Activated CD4-positive, alpha-beta memory T cell treated with anti-CD3 and anti-CD28 coated beads for 36 hours (primary cell): ENCODE results near the gene SLC36A3. TPM values are rescaled to one million over a fixed set of nuclear protein-coding genes. Genes with fewer than 3 reads are reported as not detected.

ENCODE experiments used
- CTCF ChIA-PET: fragments of 350-600 bp; sonication (Branson Sonifier 250); formaldehyde crosslinking; loops from one replicate; lab custom pipeline; 2021; ENCODE audit warnings: antibody characterized with exemption, inconsistent platforms; lab: Charles Lee
- POLR2A ChIA-PET: fragments of 350-600 bp; sonication (Branson Sonifier 250); formaldehyde crosslinking; loops from one replicate; lab custom pipeline; 2021; ENCODE audit warnings: antibody characterized with exemption; lab: Charles Lee
- DNase-seq: peaks from one replicate; pipeline ENCODE4 v3.0.0-alpha.2; 2020
- H3K27ac Mint-ChIP-seq: one replicate; pipeline ENCODE4 v1.8.0; 2021; ENCODE audit warnings: mixed read lengths
- H3K27me3 Mint-ChIP-seq: one replicate; pipeline ENCODE4 v1.8.0; 2021; ENCODE audit warnings: mixed read lengths
- H3K36me3 Mint-ChIP-seq: one replicate; pipeline ENCODE4 v1.8.0; 2021; ENCODE audit warnings: mixed read lengths
- H3K4me1 Mint-ChIP-seq: one replicate; pipeline ENCODE4 v1.8.0; 2021; ENCODE audit warnings: low read depth, mixed read lengths
- H3K4me3 Mint-ChIP-seq: one replicate; pipeline ENCODE4 v1.8.0; 2021; ENCODE audit warnings: mild to moderate bottlenecking, mixed read lengths
- H3K9me3 Mint-ChIP-seq: one replicate; pipeline ENCODE4 v1.8.0; 2021; ENCODE audit warnings: mixed read lengths
- intact Hi-C: fragments of 100-400 bp; cut with micrococcal nuclease; formaldehyde crosslinking; loops from one replicate; pipeline ENCODE4 v1.15.1; 2023
- total RNA-seq, 2 experiments: library from RNA; stranded (reverse); gene quantifications; one replicate each; pipeline ENCODE4 v1.2.3, GENCODE V29; 2021

The SLC36A3 gene
- total RNA-seq, 2 experiments from 2014 or later, result not detected

DNA sequence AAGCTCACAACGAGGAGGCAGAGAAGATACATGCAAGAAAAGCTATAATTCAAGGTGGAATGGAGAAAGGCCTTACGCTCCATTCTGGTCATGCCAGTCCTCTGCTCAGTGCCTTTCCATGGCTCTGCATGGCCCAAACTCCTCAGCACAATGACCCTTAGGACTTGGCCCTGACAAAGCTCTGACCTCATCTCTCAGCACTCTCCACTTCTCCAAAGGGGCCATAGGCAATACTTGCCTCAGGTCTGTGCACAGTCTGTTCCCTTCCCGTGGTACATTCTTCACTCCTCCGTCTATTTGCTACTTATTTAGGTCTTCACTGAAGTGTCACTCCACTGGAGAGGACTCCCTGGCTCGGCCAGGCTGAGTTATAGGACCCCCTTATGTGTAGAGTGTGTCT, 24.7 kb downstream of the SLC36A3 start:
- Mint-ChIP-seq H3K9me3 (no peaks in the 10 kb centered on the region), H3K36me3 (no peaks in the 10 kb centered on the region), H3K4me3 (no peak overlapping the region), H3K27ac (no peak overlapping the region), H3K4me1 (no peaks in the 10 kb centered on the region), H3K27me3 (peaks cover 6% of the 10 kb centered on the region)
- intact Hi-C loops, result no loop called here
- POLR2A ChIA-PET, result interaction anchor here (0.5 kb wide), 1 partner anchor 379 kb away, joined by 3 read pairs; no protein-coding TSS in a partner anchor
- CTCF ChIA-PET, result no interaction called here
- DNase-seq, result no peak

DNA sequence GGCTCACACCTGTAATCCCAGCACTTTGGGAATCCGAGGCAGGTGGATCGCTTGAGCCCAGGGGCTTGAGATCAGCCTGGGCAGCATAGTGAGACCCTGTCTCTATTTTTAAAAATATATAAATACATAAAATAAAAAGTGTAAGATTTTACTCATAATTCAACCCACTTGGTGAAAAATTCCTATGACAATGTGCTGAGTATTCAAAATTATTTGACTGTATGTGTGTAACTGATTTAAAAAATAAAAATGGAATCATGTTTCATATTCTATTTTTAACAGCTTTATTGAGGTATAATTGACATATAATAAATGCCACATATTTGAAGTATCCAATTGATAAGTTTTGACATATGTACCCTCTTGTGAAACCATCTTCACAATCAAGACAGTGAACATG, 27.8 kb downstream of the SLC36A3 start:
- no peaks in the 10 kb centered on the region for H3K36me3 Mint-ChIP-seq
- ChIA-PET POLR2A (no interaction called here), CTCF (interaction anchor here (1.6 kb wide), 1 partner anchor 40 kb away, joined by 4 read pairs; no protein-coding TSS in a partner anchor)
- H3K27me3 Mint-ChIP-seq, result peaks cover 6% of the 10 kb centered on the region
- no peaks in the 10 kb centered on the region for H3K4me1 Mint-ChIP-seq
- no peak overlapping the region for H3K4me3 Mint-ChIP-seq
- no peak overlapping the region for H3K27ac Mint-ChIP-seq
- H3K9me3 Mint-ChIP-seq, result no peaks in the 10 kb centered on the region
- intact Hi-C loops, result no loop called here
- DNase-seq, result no peak

- no peak overlapping the region for H3K27ac Mint-ChIP-seq
- intact Hi-C loops, result no loop called here
- peaks cover 3% of the 10 kb centered on the region for H3K27me3 Mint-ChIP-seq
- no peaks in the 10 kb centered on the region for H3K9me3 Mint-ChIP-seq
- no peaks in the 10 kb centered on the region for H3K4me1 Mint-ChIP-seq
- no peak overlapping the region for H3K4me3 Mint-ChIP-seq
- DNase-seq, result no peak
- no peaks in the 10 kb centered on the region for H3K36me3 Mint-ChIP-seq
- ChIA-PET POLR2A (no interaction called here), CTCF (interaction anchor here (0.7 to 1.6 kb wide), 2 partner anchors 41 to 249 kb away, joined by 3 to 4 read pairs; no protein-coding TSS in a partner anchor)
Measured at GRCh38 chr5:151274666-151275065, 28.9 kb downstream of the SLC36A3 start.

GRCh38 chr5:151271336-151271735, 32.2 kb downstream of the SLC36A3 start:
- CTCF ChIA-PET, result no interaction called here
- POLR2A ChIA-PET, result interaction anchor here (0.6 to 1.2 kb wide), 2 partner anchors 19 to 1308 kb away, joined by 3 read pairs; partner anchors contain the start of gene GM2A
- Mint-ChIP-seq H3K36me3 (peaks cover 18% of the 10 kb centered on the region), H3K4me3 (no peak overlapping the region), H3K27ac (no peak overlapping the region), H3K27me3 (no peaks in the 10 kb centered on the region), H3K4me1 (no peaks in the 10 kb centered on the region), H3K9me3 (no peaks in the 10 kb centered on the region)
- DNase-seq, result no peak
- intact Hi-C loops, result loop anchor here (2.0 kb wide), 2 partner anchors 69 to 121 kb away; no protein-coding TSS in a partner anchor

GRCh38 chr5:151270599-151270998, 33.0 kb downstream of the SLC36A3 start:
- CTCF ChIA-PET, result no interaction called here
- H3K27me3 Mint-ChIP-seq, result no peaks in the 10 kb centered on the region

DNA sequence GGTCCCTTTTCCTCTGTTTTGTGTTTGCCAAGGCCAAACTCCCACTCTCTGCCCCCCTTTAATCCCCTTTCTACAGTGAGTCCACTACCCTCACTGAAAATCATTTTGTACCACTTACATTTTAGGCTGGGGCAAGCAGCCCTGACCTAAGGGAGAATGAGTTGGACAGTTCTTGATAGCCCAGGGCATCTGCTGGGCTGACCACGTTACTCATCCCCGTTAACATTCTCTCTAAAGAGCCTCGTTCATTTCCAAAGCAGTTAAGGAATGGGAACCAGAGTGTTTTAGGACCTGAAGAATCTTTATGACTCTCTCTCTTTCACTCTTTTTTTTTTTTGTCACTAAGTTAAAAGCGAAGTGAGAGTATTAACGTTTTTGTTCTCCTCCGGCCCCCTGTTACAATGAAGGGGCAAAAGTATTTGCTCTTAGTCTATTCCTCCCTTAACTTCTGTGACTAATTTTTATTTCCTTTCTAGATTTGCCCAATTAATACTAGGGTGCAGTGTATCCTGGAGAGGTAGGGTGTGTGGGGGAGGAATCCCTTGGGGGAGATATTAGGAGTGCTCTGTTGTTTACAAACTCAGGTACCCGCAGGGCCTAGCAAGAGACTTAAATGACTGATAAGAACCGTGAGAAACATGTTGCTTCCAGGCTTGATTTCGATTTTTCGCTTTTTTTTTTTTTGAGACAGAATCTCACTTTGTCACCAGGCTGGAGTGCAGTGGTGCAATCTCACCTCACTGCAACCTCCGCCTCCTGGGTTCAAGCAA, 35.9 kb downstream of the SLC36A3 start:
- Mint-ChIP-seq H3K27ac (no peak overlapping the region), H3K4me3 (no peak overlapping the region), H3K9me3 (no peaks in the 10 kb centered on the region), H3K27me3 (no peaks in the 10 kb centered on the region), H3K4me1 (peaks cover 19% of the 10 kb centered on the region), H3K36me3 (peaks cover 28% of the 10 kb centered on the region)
- ChIA-PET POLR2A (no interaction called here), CTCF (no interaction called here)
- no peak for DNase-seq
- intact Hi-C loops, result no loop called here

More at GRCh38 chr5:151270599-151270998, 33.0 kb downstream of the SLC36A3 start:
- no peak overlapping the region for H3K4me3 Mint-ChIP-seq
- DNase-seq, result no peak
- POLR2A ChIA-PET, result interaction anchor here (0.6 to 1.2 kb wide), 2 partner anchors 18 to 1308 kb away, joined by 3 read pairs; partner anchors contain the start of gene GM2A
- H3K36me3 Mint-ChIP-seq, result peaks cover 19% of the 10 kb centered on the region
- H3K9me3 Mint-ChIP-seq, result no peaks in the 10 kb centered on the region
- intact Hi-C loops, result loop anchor here (1.0 to 2.0 kb wide), 5 partner anchors 17 to 192 kb away; partner anchors contain the start of gene GM2A
- H3K4me1 Mint-ChIP-seq, result no peaks in the 10 kb centered on the region
- H3K27ac Mint-ChIP-seq, result no peak overlapping the region

- Mint-ChIP-seq H3K9me3 (no peaks in the 10 kb centered on the region), H3K36me3 (peaks cover 30% of the 10 kb centered on the region), H3K4me1 (peaks cover 19% of the 10 kb centered on the region), H3K27ac (peak overlapping the region; percentile 83), H3K27me3 (no peaks in the 10 kb centered on the region), H3K4me3 (no peak overlapping the region)
- peak; percentile 67 for DNase-seq
- CTCF ChIA-PET, result interaction anchor here (1.0 to 2.3 kb wide), 4 partner anchors 10 to 138 kb away, joined by 3 to 5 read pairs (median 4); partner anchors contain the start of gene GM2A
- POLR2A ChIA-PET, result no interaction called here
- intact Hi-C loops, result loop anchor here (1.0 kb wide), 1 partner anchor 11 kb away; the partner anchor contains the start of gene GM2A
Measured at GRCh38 chr5:151264113-151264512, 39.5 kb downstream of the SLC36A3 start.

DNA sequence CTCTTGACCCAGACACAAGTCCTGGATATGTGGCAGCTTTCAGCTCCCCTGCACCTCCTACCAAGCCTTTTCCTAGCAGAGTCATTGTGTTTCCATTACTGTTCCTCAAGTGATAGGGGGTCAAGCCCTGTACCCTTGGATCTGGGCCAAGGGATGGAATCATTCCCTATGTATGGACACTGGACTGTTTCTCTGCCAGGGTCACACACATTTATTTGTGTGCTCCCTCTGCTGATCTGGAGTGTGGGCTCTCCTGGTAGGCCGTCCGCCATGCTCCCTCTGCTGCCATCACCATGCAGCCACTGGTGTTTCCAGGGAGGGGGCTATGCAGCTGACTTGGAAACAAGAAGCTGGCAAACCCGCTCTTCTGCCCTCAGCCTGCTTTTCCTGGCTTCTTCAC, 41.0 kb downstream of the SLC36A3 start:
- intact Hi-C loops, result no loop called here
- Mint-ChIP-seq H3K27ac (no peak overlapping the region), H3K4me1 (peaks cover 21% of the 10 kb centered on the region), H3K27me3 (no peaks in the 10 kb centered on the region), H3K4me3 (no peak overlapping the region), H3K9me3 (no peaks in the 10 kb centered on the region), H3K36me3 (peaks cover 22% of the 10 kb centered on the region)
- DNase-seq, result no peak
- ChIA-PET CTCF (interaction anchor here (1.0 to 2.3 kb wide), 2 partner anchors 136 to 147 kb away, joined by 4 to 5 read pairs; no protein-coding TSS in a partner anchor), POLR2A (no interaction called here)

GRCh38 chr5:151259931-151260330, 43.6 kb downstream of the SLC36A3 start:
- Mint-ChIP-seq H3K27ac (no peak overlapping the region), H3K27me3 (no peaks in the 10 kb centered on the region), H3K4me3 (no peak overlapping the region), H3K9me3 (no peaks in the 10 kb centered on the region), H3K36me3 (peaks cover 11% of the 10 kb centered on the region), H3K4me1 (peaks cover 27% of the 10 kb centered on the region)
- intact Hi-C loops, result loop anchor here (10.0 kb wide), 1 partner anchor 475 kb away; no protein-coding TSS in a partner anchor
- DNase-seq, result no peak
- ChIA-PET POLR2A (no interaction called here), CTCF (no interaction called here)

DNA sequence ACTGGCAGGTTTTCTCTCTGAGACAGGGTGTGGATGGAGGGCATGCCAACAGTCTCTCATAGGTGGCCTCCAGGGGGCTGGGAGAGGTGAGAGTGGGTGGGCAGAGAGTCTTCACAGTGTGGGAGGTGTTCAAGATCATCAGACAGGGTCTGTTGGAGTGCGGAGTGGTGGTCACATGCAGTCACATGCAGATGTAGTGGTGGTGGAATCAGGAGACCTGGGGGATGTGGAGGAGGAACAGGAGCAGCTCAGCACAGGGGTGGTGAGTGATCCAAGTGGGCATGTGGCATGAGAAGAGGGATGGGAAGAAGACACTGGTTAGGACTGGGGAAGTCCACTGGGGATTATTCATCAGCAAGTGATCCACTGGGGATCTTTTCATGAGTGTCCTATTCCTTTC, 44.8 kb downstream of the SLC36A3 start:
- peaks cover 28% of the 10 kb centered on the region for H3K4me1 Mint-ChIP-seq

DNA sequence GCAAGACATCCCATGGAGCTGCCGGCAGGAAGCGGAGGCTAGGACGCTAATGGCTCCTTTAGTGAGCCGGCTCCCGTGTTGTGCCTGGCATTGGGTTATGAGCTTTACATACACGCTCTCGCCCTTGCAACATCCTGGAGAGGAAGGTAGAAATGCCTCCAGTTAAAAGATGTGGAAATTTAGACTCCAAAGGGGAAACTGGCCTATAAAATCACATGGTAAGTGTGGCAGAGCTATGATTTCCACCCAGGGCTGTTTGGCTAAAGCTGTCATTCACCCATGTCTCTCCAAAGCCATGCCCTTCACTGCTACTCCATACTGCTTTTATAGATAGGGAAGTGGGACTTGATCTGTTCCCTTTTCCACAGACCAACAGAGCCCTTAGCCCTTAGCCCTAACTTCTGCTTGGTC, 45.4 kb downstream of the SLC36A3 start:
- no peak for DNase-seq
- Mint-ChIP-seq H3K9me3 (no peaks in the 10 kb centered on the region), H3K4me1 (peaks cover 28% of the 10 kb centered on the region), H3K4me3 (no peak overlapping the region), H3K27me3 (no peaks in the 10 kb centered on the region), H3K36me3 (peaks cover 5% of the 10 kb centered on the region), H3K27ac (no peak overlapping the region)
- intact Hi-C loops, result loop anchor here (10.0 kb wide), 1 partner anchor 473 kb away; no protein-coding TSS in a partner anchor
- POLR2A ChIA-PET, result no interaction called here
- CTCF ChIA-PET, result no interaction called here

More for the DNA sequence above, 44.8 kb downstream of the SLC36A3 start:
- H3K4me3 Mint-ChIP-seq, result no peak overlapping the region
- no peak overlapping the region for H3K27ac Mint-ChIP-seq
- ChIA-PET CTCF (no interaction called here), POLR2A (no interaction called here)
- no peaks in the 10 kb centered on the region for H3K9me3 Mint-ChIP-seq
- intact Hi-C loops, result loop anchor here (10.0 kb wide), 1 partner anchor 474 kb away; no protein-coding TSS in a partner anchor
- peaks cover 6% of the 10 kb centered on the region for H3K36me3 Mint-ChIP-seq
- DNase-seq, result no peak
- no peaks in the 10 kb centered on the region for H3K27me3 Mint-ChIP-seq

DNA sequence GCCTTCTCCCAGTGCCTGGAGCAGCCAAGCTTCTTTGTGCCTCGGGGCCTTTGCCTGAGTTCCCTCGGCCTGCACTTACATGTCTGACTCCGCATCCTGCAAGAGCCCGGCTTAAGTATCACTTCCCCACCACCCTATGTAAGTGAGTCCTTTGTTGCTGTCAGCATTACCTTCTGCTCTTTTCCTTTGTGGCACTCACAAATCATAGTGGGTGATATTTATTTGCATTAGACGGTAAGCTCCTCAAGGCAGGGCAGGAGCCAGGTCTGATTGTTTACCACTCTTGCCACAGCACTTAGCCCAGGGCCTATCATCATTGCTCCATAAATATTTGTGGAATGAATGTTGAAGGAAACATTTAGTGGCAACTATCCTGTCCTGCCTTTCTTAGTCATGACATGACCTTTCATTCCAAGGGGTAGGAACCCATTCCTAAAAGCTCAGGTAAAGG, 45.8 kb downstream of the SLC36A3 start:
- H3K36me3 Mint-ChIP-seq, result peaks cover 3% of the 10 kb centered on the region
- H3K4me1 Mint-ChIP-seq, result peaks cover 27% of the 10 kb centered on the region
- POLR2A ChIA-PET, result no interaction called here
- no peak overlapping the region for H3K27ac Mint-ChIP-seq
- no peak for DNase-seq
- CTCF ChIA-PET, result no interaction called here
- no peak overlapping the region for H3K4me3 Mint-ChIP-seq
- H3K9me3 Mint-ChIP-seq, result no peaks in the 10 kb centered on the region
- intact Hi-C loops, result loop anchor here (10.0 kb wide), 1 partner anchor 473 kb away; no protein-coding TSS in a partner anchor
- no peaks in the 10 kb centered on the region for H3K27me3 Mint-ChIP-seq
